SK-N-SH (cell line): Measurements from ENCODE around the gene CTNS. TPM values are rescaled to one million over a fixed set of nuclear protein-coding genes. Genes with fewer than 3 reads are reported as not detected.

Source experiments
- CTCF ChIA-PET: fragments of 300-600, 350-600 bp; formaldehyde crosslinking; extraction: SDS; loops from one replicate; lab custom pipeline; 2021; lab: Yijun Ruan, JAX
- POLR2A ChIA-PET: fragments of 350-600 bp; sonication (Branson Sonifier 250); formaldehyde crosslinking; extraction: SDS; loops from one replicate; lab custom pipeline; 2020; ENCODE audit warnings: antibody characterized with exemption, inconsistent platforms; lab: Yijun Ruan, JAX
- DNase-seq: peaks from one replicate; pipeline ENCODE4 v3.0.0; 2012
- H2AFZ ChIP-seq: fragments of 200-600 bp; sonication (generic); 2 replicates; pipeline ENCODE4 v1.8.1; 2016; ENCODE audit warnings: antibody characterized with exemption, mild to moderate bottlenecking, low read depth
- H3F3A ChIP-seq: fragments of 200-600 bp; sonication (generic); replicated peaks from 2 replicates; pipeline ENCODE3; 2016; ENCODE audit warnings: antibody characterized with exemption, mild to moderate bottlenecking; ENCODE audit not compliant: insufficient read depth
- H3K27ac ChIP-seq, 2 experiments: fragments of 200-500 bp in 1 of 2; fragments of 200-600 bp in 1 of 2; sonication (Bioruptor generic) in 1 of 2; sonication (generic), shearing (Covaris generic) in 1 of 2; 2 replicates each; pipeline versions ENCODE4 v1.5.1 to v1.6.1; 2014 to 2016; ENCODE audit warnings: low read depth in 2 of 2, inconsistent platforms in 1 of 2, low read length in 1 of 2, mild to moderate bottlenecking in 1 of 2, mixed read lengths in 1 of 2
- H3K27me3 ChIP-seq: fragments of 200-600 bp; sonication (generic), shearing (Covaris generic); 2 replicates; pipeline ENCODE4 v1.6.1; 2016; ENCODE audit warnings: mixed run types; ENCODE audit not compliant: insufficient read depth
- H3K36me3 ChIP-seq, 2 experiments: fragments of 200-500 bp in 1 of 2; fragments of 200-600 bp in 1 of 2; sonication (Bioruptor generic) in 1 of 2; sonication (generic) in 1 of 2; replicated peaks in 1 of 2; 2 replicates each; pipeline versions ENCODE3 to v1.5.1; 2014 to 2016; ENCODE audit warnings: low read length in 1 of 2, mild to moderate bottlenecking in 1 of 2; ENCODE audit not compliant: insufficient read depth in 2 of 2, control insufficient read depth in 1 of 2
- H3K4me1 ChIP-seq, 2 experiments: fragments of 200-500 bp in 1 of 2; fragments of 200-600 bp in 1 of 2; sonication (Bioruptor generic) in 1 of 2; sonication (generic), shearing (Covaris generic) in 1 of 2; 2 replicates each; pipeline versions ENCODE4 v1.5.1 to v1.6.1; 2014 to 2016; ENCODE audit warnings: low read depth in 1 of 2, low read length in 1 of 2, mixed run types in 1 of 2; ENCODE audit not compliant: insufficient read depth in 2 of 2, control insufficient read depth in 1 of 2
- H3K4me2 ChIP-seq: fragments of 200-600 bp; sonication (generic), shearing (Covaris generic); 2 replicates; pipeline ENCODE4 v1.6.1; 2017; ENCODE audit warnings: mixed run types
- H3K4me3 ChIP-seq, 2 experiments: fragments of 200-500 bp in 1 of 2; fragments of 200-600 bp in 1 of 2; sonication (Bioruptor generic) in 1 of 2; sonication (generic), shearing (Covaris generic) in 1 of 2; 2 replicates each; pipeline versions ENCODE4 v1.5.1 to v1.8.1; 2014 to 2016; ENCODE audit warnings: low read depth in 2 of 2, inconsistent platforms in 1 of 2, low read length in 1 of 2, mild to moderate bottlenecking in 1 of 2, mixed read lengths in 1 of 2, moderate library complexity in 1 of 2
- H3K79me2 ChIP-seq: fragments of 200-600 bp; sonication (generic); 2 replicates; pipeline ENCODE4 v1.8.1; 2017; ENCODE audit warnings: mild to moderate bottlenecking; ENCODE audit not compliant: insufficient read depth
- H3K9ac ChIP-seq: fragments of 200-600 bp; sonication (generic); 2 replicates; pipeline ENCODE4 v1.6.1; 2017; ENCODE audit warnings: mixed run types
- H3K9me2 ChIP-seq: fragments of 200-600 bp; sonication (generic); 2 replicates; pipeline ENCODE4 v1.6.1; 2017; ENCODE audit warnings: mixed run types
- H3K9me3 ChIP-seq: fragments of 200-600 bp; sonication (generic); 2 replicates; pipeline ENCODE4 v1.6.1; 2017; ENCODE audit warnings: mixed run types, mild to moderate bottlenecking, moderate library complexity
- H4K20me1 ChIP-seq: fragments of 200-600 bp; sonication (generic); 2 replicates; pipeline ENCODE4 v1.6.1; 2017; ENCODE audit warnings: mild to moderate bottlenecking, mixed run types; ENCODE audit not compliant: insufficient read depth
- CHD2 ChIP-seq: fragments of 150-350 bp; IDR thresholded peaks from 2 replicates; pipeline ENCODE4 v1.6.1; 2018; ENCODE audit warnings: low read length; ENCODE audit not compliant: partially characterized antibody
- FOSL2 ChIP-seq: IDR thresholded peaks from 2 replicates; pipeline ENCODE4 v1.4.0; 2012; ENCODE audit warnings: low read depth, mild to moderate bottlenecking, moderate library complexity, borderline replicate concordance
- FOXM1 ChIP-seq: IDR thresholded peaks from 2 replicates; pipeline ENCODE4 v1.4.0; 2012; ENCODE audit warnings: low read depth, mild to moderate bottlenecking
- JUND ChIP-seq: IDR thresholded peaks from 2 replicates; pipeline ENCODE4 v1.4.0; 2012
- MEF2A ChIP-seq: IDR thresholded peaks from 2 replicates; pipeline ENCODE4 v1.4.0; 2012; ENCODE audit warnings: low read depth, borderline replicate concordance
- TAF1 ChIP-seq: IDR thresholded peaks from 2 replicates; pipeline ENCODE4 v1.6.1; 2012; ENCODE audit warnings: low read depth, mild to moderate bottlenecking, low read length, moderate library complexity, borderline replicate concordance
- TCF12 ChIP-seq: IDR thresholded peaks from 2 replicates; pipeline ENCODE4 v1.4.0; 2012
- YY1 ChIP-seq: IDR thresholded peaks from 2 replicates; pipeline ENCODE4 v1.4.0; 2012; ENCODE audit warnings: low read depth, mild to moderate bottlenecking
- WGBS: methylation state at CpG from one replicate; pipeline ENCODE4 v1.1.6; 2017; ENCODE audit warnings: low lambda C conversion rate; 5-methylcytosine and 5-hydroxymethylcytosine counted together
- polyA plus RNA-seq, 3 experiments: library from polyadenylated mRNA; depleted of rRNA; stranded (reverse); fragments of >200 nt; gene quantifications; 2 replicates each; pipeline ENCODE4 v1.2.3, GENCODE V29; 2012
- TF ChIP-seq, protein P1 (sequence below): IDR thresholded peaks from 2 replicates; pipeline ENCODE4 v1.4.0; 2012; ENCODE audit warnings: low read depth, borderline replicate concordance
- TF ChIP-seq, protein P2 (sequence below): fragments of 200-600 bp; sonication (generic); IDR thresholded peaks from 2 replicates; pipeline ENCODE4 v1.6.1; 2017; ENCODE audit warnings: antibody characterized with exemption, mild to moderate bottlenecking, moderate library complexity

The CTNS gene
- polyA plus RNA-seq, 1 of the 3 experiments (the other 2 are of a cell fraction): 8.2 TPM

DNA sequence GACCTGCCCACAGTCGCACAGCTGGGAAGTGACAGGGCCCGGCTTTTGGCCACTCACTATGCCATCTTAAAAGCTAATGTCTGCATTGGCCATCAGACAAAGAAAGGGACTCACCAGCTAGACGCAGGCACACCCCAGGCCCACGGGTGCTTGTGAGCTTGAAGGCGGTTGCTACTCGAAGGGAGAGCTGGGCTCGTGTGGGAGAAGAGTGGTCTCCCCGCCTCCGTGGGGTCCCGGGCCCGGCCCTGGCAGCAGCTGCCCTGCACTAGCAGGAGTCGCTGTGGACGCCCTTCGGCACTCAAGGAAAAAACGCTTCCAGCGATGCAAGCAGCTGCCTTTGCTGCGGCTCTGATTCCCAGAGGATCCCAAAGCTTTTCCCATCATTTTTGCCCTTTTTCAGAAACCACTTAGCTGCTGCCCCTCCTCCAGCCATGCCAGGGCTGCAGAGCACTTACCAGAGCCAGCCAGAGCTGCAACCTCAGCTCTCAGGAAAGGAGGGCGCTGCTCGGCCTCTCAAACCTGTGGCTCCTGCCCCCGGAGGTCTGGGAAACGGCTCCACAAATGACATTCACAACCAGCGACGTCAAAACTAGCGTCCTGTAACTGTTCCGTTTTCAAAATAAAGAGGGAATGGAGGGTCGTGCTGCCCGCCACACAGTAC is 39.6 kb upstream of the CTNS start:
- Histone ChIP-seq H3K9me3 (no peaks in the 10 kb centered on the region), H3K27ac (no peak overlapping the region), H3K36me3 (peaks cover 0 to under 1% of the 10 kb centered on the region in 2 experiments), H3K9ac (no peak overlapping the region), H3K4me2 (no peak overlapping the region), H4K20me1 (no peaks in the 10 kb centered on the region), H3K4me1 (peaks cover 5 to 15% of the 10 kb centered on the region in 2 experiments; a peak in 2 of 4 replicates), H3F3A (no peaks in the 10 kb centered on the region), H2AFZ (no peak overlapping the region), H3K9me2 (no peaks in the 10 kb centered on the region), H3K27me3 (no peaks in the 10 kb centered on the region), H3K4me3 (no peak overlapping the region), H3K79me2 (no peaks in the 10 kb centered on the region)
- POLR2A ChIA-PET: no interaction called here
- CTCF ChIA-PET: interaction anchor here (0.8 kb wide), 1 partner anchor 548 kb away, joined by 3 read pairs; no protein-coding TSS in a partner anchor
- DNase-seq: no peak
- TF ChIP-seq TAF1 (no peak), TCF12 (no peak), YY1 (no peak), JUND (no peak), CHD2 (no peak), MEF2A (no peak), FOSL2 (no peak)
- TF ChIP-seq, protein P1, sequence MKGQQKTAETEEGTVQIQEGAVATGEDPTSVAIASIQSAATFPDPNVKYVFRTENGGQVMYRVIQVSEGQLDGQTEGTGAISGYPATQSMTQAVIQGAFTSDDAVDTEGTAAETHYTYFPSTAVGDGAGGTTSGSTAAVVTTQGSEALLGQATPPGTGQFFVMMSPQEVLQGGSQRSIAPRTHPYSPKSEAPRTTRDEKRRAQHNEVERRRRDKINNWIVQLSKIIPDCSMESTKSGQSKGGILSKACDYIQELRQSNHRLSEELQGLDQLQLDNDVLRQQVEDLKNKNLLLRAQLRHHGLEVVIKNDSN: no peak
- TF ChIP-seq, protein P2, sequence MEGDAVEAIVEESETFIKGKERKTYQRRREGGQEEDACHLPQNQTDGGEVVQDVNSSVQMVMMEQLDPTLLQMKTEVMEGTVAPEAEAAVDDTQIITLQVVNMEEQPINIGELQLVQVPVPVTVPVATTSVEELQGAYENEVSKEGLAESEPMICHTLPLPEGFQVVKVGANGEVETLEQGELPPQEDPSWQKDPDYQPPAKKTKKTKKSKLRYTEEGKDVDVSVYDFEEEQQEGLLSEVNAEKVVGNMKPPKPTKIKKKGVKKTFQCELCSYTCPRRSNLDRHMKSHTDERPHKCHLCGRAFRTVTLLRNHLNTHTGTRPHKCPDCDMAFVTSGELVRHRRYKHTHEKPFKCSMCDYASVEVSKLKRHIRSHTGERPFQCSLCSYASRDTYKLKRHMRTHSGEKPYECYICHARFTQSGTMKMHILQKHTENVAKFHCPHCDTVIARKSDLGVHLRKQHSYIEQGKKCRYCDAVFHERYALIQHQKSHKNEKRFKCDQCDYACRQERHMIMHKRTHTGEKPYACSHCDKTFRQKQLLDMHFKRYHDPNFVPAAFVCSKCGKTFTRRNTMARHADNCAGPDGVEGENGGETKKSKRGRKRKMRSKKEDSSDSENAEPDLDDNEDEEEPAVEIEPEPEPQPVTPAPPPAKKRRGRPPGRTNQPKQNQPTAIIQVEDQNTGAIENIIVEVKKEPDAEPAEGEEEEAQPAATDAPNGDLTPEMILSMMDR: no peak
- 93% methylated on average over 19 of the region's 27 CpGs for WGBS

DNA sequence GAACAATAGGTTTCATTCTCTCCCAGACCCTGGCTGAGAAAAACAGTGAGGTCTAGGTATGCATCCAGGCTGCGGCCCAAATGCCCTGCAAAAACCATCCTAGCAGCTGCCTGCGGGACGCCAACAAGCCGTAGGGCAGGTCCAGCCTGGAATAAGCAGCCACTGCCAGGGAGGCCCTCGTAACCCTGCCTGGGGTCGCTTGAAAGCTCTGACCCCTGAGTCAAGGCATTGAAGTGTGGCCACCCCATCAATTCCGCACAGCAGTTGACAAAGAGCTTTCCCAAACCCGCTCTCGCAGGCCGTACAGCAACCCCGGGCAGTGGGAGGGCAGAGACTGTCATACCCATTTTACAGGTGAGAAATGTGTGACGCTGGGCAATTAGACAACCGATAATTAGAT is 38.5 kb upstream of the CTNS start:
- 85% methylated on average over 9 of the region's 13 CpGs for WGBS
- CTCF ChIA-PET: no interaction called here
- H3K27me3 ChIP-seq: no peaks in the 10 kb centered on the region

More for the DNA sequence above, 38.5 kb upstream of the CTNS start:
- Histone ChIP-seq H3K36me3 (no peaks in the 10 kb centered on the region), H3K9ac (no peak overlapping the region), H3K4me3 (no peak overlapping the region), H3F3A (no peaks in the 10 kb centered on the region), H3K9me3 (no peaks in the 10 kb centered on the region), H4K20me1 (no peaks in the 10 kb centered on the region), H3K4me1 (peaks cover 5 to 15% of the 10 kb centered on the region in 2 experiments; a peak in 3 of 4 replicates), H3K79me2 (no peaks in the 10 kb centered on the region), H2AFZ (no peak overlapping the region), H3K4me2 (no peak overlapping the region), H3K27ac (no peak overlapping the region), H3K9me2 (no peaks in the 10 kb centered on the region)
- TF ChIP-seq FOSL2 (no peak), FOXM1 (no peak)
- DNase-seq: no peak
- POLR2A ChIA-PET: no interaction called here
